GM12878 (cell line): ENCODE results near the gene WNT16. TPM values are rescaled to one million over a fixed set of nuclear protein-coding genes. Genes with fewer than 3 reads are reported as not detected.
A peak's percentile ranks its signal among the peaks of the same experiment; 100 is the strongest.

Experiments
- ATF7 ChIP-seq: fragments of 450-650 bp; IDR thresholded peaks from 2 replicates; pipeline ENCODE4 v1.6.1; 2016; ENCODE audit warnings: low read depth, mild to moderate bottlenecking
- CBFB ChIP-seq: IDR thresholded peaks from 2 replicates; pipeline ENCODE4 v1.6.1; 2016; ENCODE audit warnings: antibody characterized with exemption, low read depth
- EGR1 ChIP-seq, 2 experiments: IDR thresholded peaks; 1 replicate in 1 of 2; 2 replicates in 1 of 2; pipeline ENCODE4 v1.6.1; 2011 to 2012; ENCODE audit warnings: low read depth in 2 of 2, low read length in 2 of 2, borderline replicate concordance in 1 of 2, mild to moderate bottlenecking in 1 of 2, moderate library complexity in 1 of 2
- FOXK2 ChIP-seq: fragments of 450-650 bp; IDR thresholded peaks from 2 replicates; pipeline ENCODE4 v1.6.1; 2017; ENCODE audit warnings: mild to moderate bottlenecking, moderate library complexity
- MEF2B ChIP-seq: fragments of 450-650 bp; IDR thresholded peaks from 2 replicates; pipeline ENCODE4 v1.6.1; 2018; ENCODE audit warnings: mild to moderate bottlenecking, moderate library complexity; ENCODE audit not compliant: partially characterized antibody, poor library complexity, severe bottlenecking
- MXI1 ChIP-seq: fragments of 150-350 bp; IDR thresholded peaks from 2 replicates; pipeline ENCODE4 v1.6.1; 2011; ENCODE audit warnings: low read depth, mild to moderate bottlenecking, inconsistent platforms, low read length, improper control_type of control experiment
- NFIC ChIP-seq: IDR thresholded peaks from 2 replicates; pipeline ENCODE4 v1.6.1; 2012; ENCODE audit warnings: low read depth, mild to moderate bottlenecking, inconsistent platforms, low read length, moderate library complexity
- PAX5 ChIP-seq: IDR thresholded peaks from 2 replicates; pipeline ENCODE4 v1.6.1; 2011; ENCODE audit warnings: low read depth, low read length, borderline replicate concordance
- PKNOX1 ChIP-seq: fragments of 450-650 bp; IDR thresholded peaks from 2 replicates; pipeline ENCODE4 v1.6.1; 2016; ENCODE audit warnings: mild to moderate bottlenecking
- RAD21 ChIP-seq: IDR thresholded peaks from 2 replicates; pipeline ENCODE4 v1.6.1; 2011; ENCODE audit warnings: mild to moderate bottlenecking, low read depth, low read length, moderate library complexity; ENCODE audit not compliant: insufficient read depth
- TARDBP ChIP-seq: IDR thresholded peaks from 2 replicates; pipeline ENCODE4 v1.6.1; 2016; ENCODE audit warnings: borderline replicate concordance
- ZNF687 ChIP-seq: fragments of 450-650 bp; IDR thresholded peaks from 2 replicates; pipeline ENCODE4 v1.6.1; 2017; ENCODE audit warnings: mild to moderate bottlenecking, moderate library complexity
- polyA plus RNA-seq, 11 experiments: library from polyadenylated mRNA; depleted of rRNA in 4 of 11; unstranded in 6 of 11; stranded (reverse) in 5 of 11; fragments of >200 nt; fragmentation: Nextera tagmentation in 4 of 11; fragmentation: Illumina TruSeq in 1 of 11; extraction: Ambion mirVana in 4 of 11; extraction: Trizol in 1 of 11; gene quantifications; 1 replicate in 1 of 11; 2 replicates in 10 of 11; pipeline versions ENCODE4 v1.2.1 to v1.2.3, GENCODE V29; 2011 to 2016; ENCODE audit warnings: inconsistent platforms in 2 of 11, missing spikeins in 2 of 11, low read depth in 1 of 11
- total RNA-seq, 4 experiments: library from RNA; depleted of rRNA in 3 of 4; stranded (reverse); fragments of >200 nt in 3 of 4; fragmentation: Illumina TruSeq in 1 of 4; extraction: Trizol in 1 of 4; gene quantifications; 2 replicates each; pipeline versions ENCODE4 v1.2.1 to v1.2.3, GENCODE V29; 2013 to 2021
- TF ChIP-seq, protein P1 (sequence below): fragments of 450-650 bp; formaldehyde crosslinking; IDR thresholded peaks from 2 replicates; pipeline ENCODE4 v1.4.0; 2022; ENCODE audit warnings: mild to moderate bottlenecking, moderate library complexity
- TF ChIP-seq, protein P2 (sequence below): fragments of 450-650 bp; formaldehyde crosslinking; IDR thresholded peaks from 2 replicates; pipeline ENCODE4 v1.4.0; 2020; ENCODE audit warnings: mild to moderate bottlenecking, moderate library complexity
- TF ChIP-seq, protein P3 (sequence below): fragments of 450-650 bp; IDR thresholded peaks from 2 replicates; pipeline ENCODE4 v1.6.1; 2017; ENCODE audit warnings: low read depth, mild to moderate bottlenecking, moderate library complexity

Gene WNT16
- total and polyA plus RNA-seq, 10 of the 15 experiments (the other 5 are each of a cell fraction or from before 2014, with no cell fraction given): 0.05 to 0.11 (median 0.06) TPM; not detected in 5

DNA sequence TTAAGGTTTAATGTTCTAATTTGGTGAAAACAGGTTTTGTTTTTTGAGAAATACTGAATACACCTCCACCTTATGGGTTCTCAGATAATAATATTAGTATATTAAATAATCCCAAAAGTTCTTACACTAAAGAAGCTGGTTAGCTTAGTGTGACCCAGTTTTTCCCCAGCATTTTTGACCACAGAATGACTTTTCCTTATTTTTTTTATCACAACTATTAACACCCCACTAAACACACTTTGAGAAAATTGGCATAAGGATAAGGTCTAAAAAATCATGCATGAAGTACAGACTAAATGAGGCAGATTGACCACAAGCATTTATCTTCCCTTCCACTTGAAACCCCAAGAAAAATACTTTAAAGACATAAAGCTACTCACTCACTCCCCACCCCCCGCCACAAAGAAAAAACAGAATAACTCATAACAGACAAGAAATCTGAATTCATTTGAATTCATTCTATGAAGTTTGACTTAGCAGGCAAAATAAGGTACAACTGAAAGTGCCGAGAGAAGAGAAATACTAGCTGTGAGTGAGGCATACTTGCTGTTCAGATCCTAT is 49.7 kb upstream of the WNT16 start (continued):
- TF ChIP-seq, protein P1, sequence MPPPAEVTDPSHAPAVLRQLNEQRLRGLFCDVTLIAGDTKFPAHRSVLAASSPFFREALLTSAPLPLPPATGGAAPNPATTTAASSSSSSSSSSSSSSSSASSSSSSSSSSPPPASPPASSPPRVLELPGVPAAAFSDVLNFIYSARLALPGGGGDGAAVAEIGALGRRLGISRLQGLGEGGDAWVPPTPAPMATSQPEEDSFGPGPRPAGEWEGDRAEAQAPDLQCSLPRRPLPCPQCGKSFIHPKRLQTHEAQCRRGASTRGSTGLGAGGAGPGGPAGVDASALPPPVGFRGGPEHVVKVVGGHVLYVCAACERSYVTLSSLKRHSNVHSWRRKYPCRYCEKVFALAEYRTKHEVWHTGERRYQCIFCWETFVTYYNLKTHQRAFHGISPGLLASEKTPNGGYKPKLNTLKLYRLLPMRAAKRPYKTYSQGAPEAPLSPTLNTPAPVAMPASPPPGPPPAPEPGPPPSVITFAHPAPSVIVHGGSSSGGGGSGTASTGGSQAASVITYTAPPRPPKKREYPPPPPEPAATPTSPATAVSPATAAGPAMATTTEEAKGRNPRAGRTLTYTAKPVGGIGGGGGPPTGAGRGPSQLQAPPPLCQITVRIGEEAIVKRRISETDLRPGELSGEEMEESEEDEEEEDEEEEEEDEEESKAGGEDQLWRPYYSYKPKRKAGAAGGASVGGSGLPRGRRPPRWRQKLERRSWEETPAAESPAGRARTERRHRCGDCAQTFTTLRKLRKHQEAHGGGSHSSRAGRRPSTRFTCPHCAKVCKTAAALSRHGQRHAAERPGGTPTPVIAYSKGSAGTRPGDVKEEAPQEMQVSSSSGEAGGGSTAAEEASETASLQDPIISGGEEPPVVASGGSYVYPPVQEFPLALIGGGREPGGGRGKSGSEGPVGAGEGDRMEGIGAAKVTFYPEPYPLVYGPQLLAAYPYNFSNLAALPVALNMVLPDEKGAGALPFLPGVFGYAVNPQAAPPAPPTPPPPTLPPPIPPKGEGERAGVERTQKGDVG (CRISPR knock-in tag): no peak
- TF ChIP-seq, protein P2, sequence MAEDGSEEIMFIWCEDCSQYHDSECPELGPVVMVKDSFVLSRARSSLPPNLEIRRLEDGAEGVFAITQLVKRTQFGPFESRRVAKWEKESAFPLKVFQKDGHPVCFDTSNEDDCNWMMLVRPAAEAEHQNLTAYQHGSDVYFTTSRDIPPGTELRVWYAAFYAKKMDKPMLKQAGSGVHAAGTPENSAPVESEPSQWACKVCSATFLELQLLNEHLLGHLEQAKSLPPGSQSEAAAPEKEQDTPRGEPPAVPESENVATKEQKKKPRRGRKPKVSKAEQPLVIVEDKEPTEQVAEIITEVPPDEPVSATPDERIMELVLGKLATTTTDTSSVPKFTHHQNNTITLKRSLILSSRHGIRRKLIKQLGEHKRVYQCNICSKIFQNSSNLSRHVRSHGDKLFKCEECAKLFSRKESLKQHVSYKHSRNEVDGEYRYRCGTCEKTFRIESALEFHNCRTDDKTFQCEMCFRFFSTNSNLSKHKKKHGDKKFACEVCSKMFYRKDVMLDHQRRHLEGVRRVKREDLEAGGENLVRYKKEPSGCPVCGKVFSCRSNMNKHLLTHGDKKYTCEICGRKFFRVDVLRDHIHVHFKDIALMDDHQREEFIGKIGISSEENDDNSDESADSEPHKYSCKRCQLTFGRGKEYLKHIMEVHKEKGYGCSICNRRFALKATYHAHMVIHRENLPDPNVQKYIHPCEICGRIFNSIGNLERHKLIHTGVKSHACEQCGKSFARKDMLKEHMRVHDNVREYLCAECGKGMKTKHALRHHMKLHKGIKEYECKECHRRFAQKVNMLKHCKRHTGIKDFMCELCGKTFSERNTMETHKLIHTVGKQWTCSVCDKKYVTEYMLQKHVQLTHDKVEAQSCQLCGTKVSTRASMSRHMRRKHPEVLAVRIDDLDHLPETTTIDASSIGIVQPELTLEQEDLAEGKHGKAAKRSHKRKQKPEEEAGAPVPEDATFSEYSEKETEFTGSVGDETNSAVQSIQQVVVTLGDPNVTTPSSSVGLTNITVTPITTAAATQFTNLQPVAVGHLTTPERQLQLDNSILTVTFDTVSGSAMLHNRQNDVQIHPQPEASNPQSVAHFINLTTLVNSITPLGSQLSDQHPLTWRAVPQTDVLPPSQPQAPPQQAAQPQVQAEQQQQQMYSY: no peak
- TF ChIP-seq FOXK2 (no peak), PAX5 (no peak), TARDBP (no peak), ATF7 (0 out of 2 replicates have a peak, but pooled peaks have one; percentile 2), CBFB (no peak), EGR1 (IDR thresholded peaks at IDR 0.05; ENCODE audit: borderline replicate concordance in 1 of 2, low read depth in 2 of 2, low read length in 2 of 2) (no peak), PKNOX1 (no peak), RAD21 (no peak), ZNF687 (no peak), NFIC (peak; percentile 38), MXI1 (no peak), MEF2B (no peak)
- TF ChIP-seq, protein P3, sequence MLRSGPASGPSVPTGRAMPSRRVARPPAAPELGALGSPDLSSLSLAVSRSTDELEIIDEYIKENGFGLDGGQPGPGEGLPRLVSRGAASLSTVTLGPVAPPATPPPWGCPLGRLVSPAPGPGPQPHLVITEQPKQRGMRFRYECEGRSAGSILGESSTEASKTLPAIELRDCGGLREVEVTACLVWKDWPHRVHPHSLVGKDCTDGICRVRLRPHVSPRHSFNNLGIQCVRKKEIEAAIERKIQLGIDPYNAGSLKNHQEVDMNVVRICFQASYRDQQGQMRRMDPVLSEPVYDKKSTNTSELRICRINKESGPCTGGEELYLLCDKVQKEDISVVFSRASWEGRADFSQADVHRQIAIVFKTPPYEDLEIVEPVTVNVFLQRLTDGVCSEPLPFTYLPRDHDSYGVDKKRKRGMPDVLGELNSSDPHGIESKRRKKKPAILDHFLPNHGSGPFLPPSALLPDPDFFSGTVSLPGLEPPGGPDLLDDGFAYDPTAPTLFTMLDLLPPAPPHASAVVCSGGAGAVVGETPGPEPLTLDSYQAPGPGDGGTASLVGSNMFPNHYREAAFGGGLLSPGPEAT: 0 out of 2 replicates have a peak, but pooled peaks have one; percentile 24
